Mesendoderm (in vitro differentiated cells): ENCODE data around the gene CCDC134.

Source experiments
- DNase-seq: peaks from one replicate; pipeline ENCODE4 v3.0.0; 2013
- H2AK5ac ChIP-seq: 2 replicates; pipeline ENCODE4 v1.6.1; 2013; ENCODE audit warnings: low read length, inconsistent platforms
- H2BK120ac ChIP-seq: 2 replicates; pipeline ENCODE4 v1.6.1; 2013; ENCODE audit warnings: low read depth, mild to moderate bottlenecking, low read length, moderate library complexity, mixed read lengths
- H2BK15ac ChIP-seq: replicated peaks from 2 replicates; pipeline ENCODE4 v1.6.1; 2013; ENCODE audit warnings: low read depth, mild to moderate bottlenecking, moderate library complexity
- H2BK5ac ChIP-seq: 2 replicates; pipeline ENCODE4 v1.6.1; 2013; ENCODE audit warnings: low read length, inconsistent platforms
- H3K18ac ChIP-seq: 2 replicates; pipeline ENCODE4 v1.6.1; 2013; ENCODE audit warnings: mild to moderate bottlenecking, low read length, mixed read lengths
- H3K23ac ChIP-seq: one replicate; pipeline ENCODE4 v1.6.1; 2013; ENCODE audit warnings: low read length
- H3K27ac ChIP-seq: 2 replicates; pipeline ENCODE4 v1.5.1; 2013; ENCODE audit warnings: low read depth, mild to moderate bottlenecking, inconsistent platforms, low read length, moderate library complexity
- H3K27me3 ChIP-seq: 2 replicates; pipeline ENCODE4 v1.6.1; 2013; ENCODE audit warnings: low read length, control low read depth, mild to moderate bottlenecking, inconsistent platforms; ENCODE audit not compliant: insufficient read depth, poor library complexity
- H3K36me3 ChIP-seq: 2 replicates; pipeline ENCODE4 v1.6.1; 2013; ENCODE audit warnings: low read length, inconsistent platforms; ENCODE audit not compliant: control insufficient read depth, insufficient read depth
- H3K4ac ChIP-seq: one replicate; pipeline ENCODE4 v1.6.1; 2013; ENCODE audit warnings: low read depth, mild to moderate bottlenecking, low read length, moderate library complexity
- H3K4me1 ChIP-seq: 2 replicates; pipeline ENCODE4 v1.6.1; 2013; ENCODE audit warnings: low read depth, low read length, inconsistent platforms; ENCODE audit not compliant: control insufficient read depth
- H3K4me2 ChIP-seq: 2 replicates; pipeline ENCODE4 v1.6.1; 2013; ENCODE audit warnings: low read length
- H3K4me3 ChIP-seq: 2 replicates; pipeline ENCODE4 v1.5.1; 2013; ENCODE audit warnings: mild to moderate bottlenecking, low read length
- H3K56ac ChIP-seq: one replicate; pipeline ENCODE4 v1.6.1; 2013; ENCODE audit warnings: low read length
- H3K79me1 ChIP-seq: 2 replicates; pipeline ENCODE4 v1.6.1; 2013; ENCODE audit warnings: low read length, inconsistent platforms
- H3K79me2 ChIP-seq: 2 replicates; pipeline ENCODE4 v1.6.1; 2013; ENCODE audit warnings: mild to moderate bottlenecking, low read length; ENCODE audit not compliant: control insufficient read depth, insufficient read depth
- H3K9ac ChIP-seq: 2 replicates; pipeline ENCODE4 v1.6.1; 2013; ENCODE audit warnings: low read length, inconsistent platforms
- H4K5ac ChIP-seq: one replicate; pipeline ENCODE4 v1.6.1; 2013; ENCODE audit warnings: low read length
- H4K8ac ChIP-seq: one replicate; pipeline ENCODE4 v1.6.1; 2013; ENCODE audit warnings: low read depth, mild to moderate bottlenecking, control low read depth, low read length, moderate library complexity
- WGBS: extraction: QIAGEN DNeasy Blood & Tissue Kit; methylation state at CpG from one replicate; pipeline ENCODE4 v1.1.7; 2013; ENCODE audit warnings: low lambda C conversion rate, missing lambda C conversion rate; ENCODE audit not compliant: insufficient coverage; ENCODE audit errors: extremely low coverage; 5-methylcytosine and 5-hydroxymethylcytosine counted together

CCDC134 gene

DNA sequence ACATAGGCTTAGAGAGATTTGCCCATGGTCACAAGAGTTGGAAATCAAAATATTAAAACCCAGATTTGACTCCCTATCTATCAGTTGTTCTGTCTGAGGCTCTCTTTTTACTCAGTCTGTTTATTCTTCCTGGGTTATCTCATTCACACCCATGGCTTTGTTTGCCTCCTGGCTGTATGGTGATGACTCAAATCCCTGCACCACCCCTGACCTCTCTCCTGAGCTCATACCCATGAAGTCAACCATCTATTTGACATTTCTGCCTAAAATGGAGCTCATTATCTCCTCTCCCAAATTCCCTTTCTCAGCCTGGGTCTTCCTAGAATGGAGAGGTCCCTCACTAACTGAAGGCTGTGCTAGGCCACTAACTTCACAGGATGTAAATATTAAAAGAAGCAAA, 27.8 kb upstream of the CCDC134 start:
- H3K4ac ChIP-seq = no peak overlapping the region
- H3K18ac ChIP-seq = no peak overlapping the region
- H2BK120ac ChIP-seq = no peak overlapping the region
- H3K36me3 ChIP-seq = no peaks in the 10 kb centered on the region
- no peak overlapping the region for H2AK5ac ChIP-seq
- H3K23ac ChIP-seq = no peak overlapping the region
- no peak overlapping the region for H3K9ac ChIP-seq
- no peak overlapping the region for H4K8ac ChIP-seq
- H3K27me3 ChIP-seq = no peaks in the 10 kb centered on the region
- no peak overlapping the region for H3K56ac ChIP-seq
- H3K79me1 ChIP-seq = no peaks in the 10 kb centered on the region
- H2BK5ac ChIP-seq = no peak overlapping the region
- H3K79me2 ChIP-seq = no peaks in the 10 kb centered on the region
- no peak overlapping the region for H2BK15ac ChIP-seq
- no peak overlapping the region for H3K27ac ChIP-seq
- H4K5ac ChIP-seq = no peak overlapping the region
- no peak for DNase-seq
- no peaks in the 10 kb centered on the region for H3K4me1 ChIP-seq
- H3K4me2 ChIP-seq = no peak overlapping the region
- H3K4me3 ChIP-seq = no peak overlapping the region

DNA sequence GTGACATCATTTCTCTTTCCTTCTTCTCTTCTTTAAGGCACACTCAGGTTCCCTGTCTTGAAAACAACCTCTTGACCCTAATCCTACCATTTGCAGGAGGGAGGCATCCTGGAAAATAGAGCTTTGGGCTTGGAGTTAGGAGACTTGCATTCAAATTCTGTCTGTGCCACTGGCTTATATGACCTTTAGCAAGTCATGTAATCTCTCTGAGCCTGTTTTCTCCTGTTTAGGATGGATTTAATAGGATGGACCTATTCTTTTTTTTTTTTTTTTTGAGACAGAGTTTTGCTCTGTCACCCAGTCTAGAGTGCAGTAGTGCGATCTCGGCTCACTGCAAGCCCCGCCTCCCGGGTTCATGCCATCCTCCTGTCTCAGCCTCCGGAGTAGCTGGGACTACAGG, 25.1 kb upstream of the CCDC134 start:
- Histone ChIP-seq H2BK15ac (no peak overlapping the region), H3K4ac (no peak overlapping the region), H2BK120ac (no peak overlapping the region), H3K36me3 (no peaks in the 10 kb centered on the region), H4K5ac (no peak overlapping the region), H3K79me2 (no peaks in the 10 kb centered on the region), H3K56ac (no peak overlapping the region), H3K9ac (no peak overlapping the region), H2AK5ac (no peak overlapping the region), H3K4me1 (no peaks in the 10 kb centered on the region), H3K23ac (no peak overlapping the region), H3K4me2 (no peak overlapping the region), H3K4me3 (no peak overlapping the region), H3K27me3 (no peaks in the 10 kb centered on the region), H3K18ac (no peak overlapping the region), H3K79me1 (no peaks in the 10 kb centered on the region), H3K27ac (no peak overlapping the region), H4K8ac (no peak overlapping the region), H2BK5ac (no peak overlapping the region)
- DNase-seq = no peak
- no CpG with 5 or more reads among the region's 5 CpGs for WGBS

DNA sequence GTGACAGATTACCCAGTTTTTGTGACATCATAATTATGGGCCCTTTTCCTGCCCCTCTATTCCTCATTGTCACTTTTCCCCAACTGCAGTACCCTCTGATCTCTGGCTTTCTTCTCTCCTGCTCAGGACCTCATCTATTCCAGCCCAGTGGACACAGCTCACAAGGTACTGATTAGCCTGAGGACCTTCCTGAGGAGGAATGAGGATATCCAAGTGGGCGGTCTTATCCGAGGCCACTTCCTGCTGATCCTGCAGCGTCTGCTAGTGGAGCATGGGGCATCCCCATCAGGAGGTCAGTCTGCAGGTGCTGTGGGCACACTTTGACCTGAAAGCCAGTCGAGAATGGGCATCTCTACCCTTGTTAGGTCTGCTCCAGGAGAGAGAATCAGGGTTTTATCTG, 24.5 kb upstream of the CCDC134 start:
- H3K79me1 ChIP-seq = no peaks in the 10 kb centered on the region
- no peak overlapping the region for H4K8ac ChIP-seq

DNA sequence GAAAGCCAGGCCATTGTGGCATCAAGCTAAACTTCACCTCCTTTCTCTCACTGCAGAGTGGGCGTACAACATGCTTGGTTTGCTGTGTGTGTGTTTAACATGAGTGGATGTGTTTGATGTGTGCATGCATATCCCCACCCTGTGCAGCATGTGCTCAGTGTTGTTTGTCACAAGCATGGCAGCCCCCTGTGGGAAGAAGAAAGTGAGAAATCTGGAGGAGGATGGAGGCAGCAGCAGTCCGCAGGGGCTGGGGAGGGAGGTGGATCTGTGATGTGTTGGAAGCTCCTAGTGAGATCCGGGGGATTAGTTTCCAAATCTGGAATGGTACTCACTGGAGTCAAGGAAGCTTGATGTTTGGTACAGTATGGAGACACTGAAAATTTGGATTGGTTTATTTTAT, 24.1 kb upstream of the CCDC134 start:
- Histone ChIP-seq H3K18ac (no peak overlapping the region), H2BK5ac (no peak overlapping the region), H3K27ac (no peak overlapping the region), H2BK120ac (no peak overlapping the region), H3K36me3 (no peaks in the 10 kb centered on the region), H2BK15ac (no peak overlapping the region), H3K23ac (no peak overlapping the region), H3K4ac (no peak overlapping the region), H3K56ac (no peak overlapping the region), H3K4me3 (no peak overlapping the region), H3K27me3 (no peaks in the 10 kb centered on the region), H4K5ac (no peak overlapping the region), H2AK5ac (no peak overlapping the region), H3K79me1 (no peaks in the 10 kb centered on the region), H3K79me2 (no peaks in the 10 kb centered on the region), H4K8ac (no peak overlapping the region), H3K4me2 (no peak overlapping the region), H3K9ac (no peak overlapping the region), H3K4me1 (no peaks in the 10 kb centered on the region)
- no CpG with 5 or more reads among the region's 3 CpGs for WGBS
- DNase-seq = no peak

More for the DNA sequence above, 24.5 kb upstream of the CCDC134 start:
- no peak overlapping the region for H3K56ac ChIP-seq
- H2BK15ac ChIP-seq = no peak overlapping the region
- H3K4me2 ChIP-seq = no peak overlapping the region
- H3K27ac ChIP-seq = no peak overlapping the region
- no peak overlapping the region for H2BK5ac ChIP-seq
- H3K4me1 ChIP-seq = no peaks in the 10 kb centered on the region
- no peak overlapping the region for H3K4ac ChIP-seq
- no peak overlapping the region for H2BK120ac ChIP-seq
- no peaks in the 10 kb centered on the region for H3K36me3 ChIP-seq
- WGBS = no CpG with 5 or more reads among the region's 4 CpGs
- no peak overlapping the region for H3K18ac ChIP-seq
- H3K23ac ChIP-seq = no peak overlapping the region
- no peak overlapping the region for H4K5ac ChIP-seq
- no peak overlapping the region for H3K4me3 ChIP-seq
- no peak overlapping the region for H3K9ac ChIP-seq
- no peaks in the 10 kb centered on the region for H3K27me3 ChIP-seq
- H3K79me2 ChIP-seq = no peaks in the 10 kb centered on the region
- no peak for DNase-seq
- no peak overlapping the region for H2AK5ac ChIP-seq

DNA sequence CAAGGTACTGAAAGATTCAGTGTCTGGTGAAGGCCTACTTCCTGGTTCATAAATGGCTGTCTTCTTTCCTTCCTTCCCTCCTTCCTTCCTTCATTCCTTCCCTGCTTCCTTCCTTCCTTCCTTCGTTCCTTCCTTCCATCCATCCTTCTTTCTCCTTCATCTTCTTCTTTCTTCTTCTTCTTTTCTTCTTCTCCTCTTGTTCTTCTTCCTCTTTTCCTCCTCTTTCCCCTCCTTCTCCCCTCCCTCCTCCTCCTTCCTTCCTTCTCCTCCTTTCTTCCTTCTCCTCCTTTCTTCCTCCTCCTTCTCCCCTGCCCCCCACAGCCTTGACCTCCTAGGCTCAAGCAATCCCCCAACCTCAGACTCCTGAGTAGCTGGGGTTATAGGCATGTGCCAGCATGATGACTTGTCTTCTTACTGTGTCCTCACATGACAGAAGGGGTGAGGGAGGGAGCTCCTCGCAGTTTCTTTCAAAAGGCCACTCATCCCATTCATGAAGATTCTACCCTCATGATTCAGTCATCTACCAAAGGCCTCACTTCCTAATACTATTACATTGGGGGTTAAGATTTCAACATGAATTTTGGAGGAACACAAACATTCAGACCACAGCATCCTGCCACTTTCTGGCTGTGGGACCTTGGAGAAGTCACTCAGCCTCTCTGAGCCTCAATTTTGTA, 22.6 kb upstream of the CCDC134 start:
- WGBS = 100% methylated on average over 1 of the region's 2 CpGs
- no peak overlapping the region for H3K27ac ChIP-seq
- H2BK5ac ChIP-seq = no peak overlapping the region
- no peak overlapping the region for H2AK5ac ChIP-seq
- no peak overlapping the region for H2BK15ac ChIP-seq
- H3K56ac ChIP-seq = no peak overlapping the region
- H3K27me3 ChIP-seq = no peaks in the 10 kb centered on the region
- no peak overlapping the region for H3K18ac ChIP-seq
- no peak overlapping the region for H4K8ac ChIP-seq
- H3K23ac ChIP-seq = no peak overlapping the region
- no peaks in the 10 kb centered on the region for H3K4me1 ChIP-seq
- no peaks in the 10 kb centered on the region for H3K36me3 ChIP-seq
- DNase-seq = no peak
- H3K79me2 ChIP-seq = no peaks in the 10 kb centered on the region
- no peak overlapping the region for H3K4me3 ChIP-seq
- H4K5ac ChIP-seq = no peak overlapping the region
- H3K79me1 ChIP-seq = no peaks in the 10 kb centered on the region
- H3K4ac ChIP-seq = no peak overlapping the region
- no peak overlapping the region for H3K9ac ChIP-seq
- H3K4me2 ChIP-seq = no peak overlapping the region
- H2BK120ac ChIP-seq = no peak overlapping the region

DNA sequence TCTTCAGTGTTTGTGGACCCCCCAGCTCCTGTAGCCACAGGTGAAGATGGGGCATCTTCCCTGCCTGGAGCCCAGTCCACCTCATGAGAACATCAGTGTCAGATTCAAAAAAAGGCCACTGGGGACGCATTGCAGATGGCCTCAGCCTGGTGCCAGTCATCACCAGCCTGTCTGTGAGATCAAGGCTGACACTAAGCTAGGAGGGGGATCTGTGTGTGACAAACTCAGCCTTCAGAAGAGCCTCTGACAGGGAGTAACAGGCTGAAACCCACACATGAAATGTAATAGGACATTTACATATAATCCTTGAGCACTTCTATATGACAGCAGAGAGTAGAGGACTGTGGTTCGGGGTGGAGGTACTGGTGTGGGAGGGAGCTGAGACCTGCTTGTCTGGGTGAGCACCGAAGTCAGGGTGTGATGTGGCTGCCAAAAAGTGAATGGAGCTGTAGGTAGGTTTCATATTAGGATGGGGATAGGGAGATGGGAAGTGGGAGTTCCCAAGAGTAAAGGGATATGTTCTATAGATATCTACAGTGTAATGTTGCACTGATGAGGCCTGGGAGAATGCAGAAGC, 20.5 kb upstream of the CCDC134 start:
- Histone ChIP-seq H4K5ac (no peak overlapping the region), H3K4me2 (no peak overlapping the region), H2BK15ac (no peak overlapping the region), H3K79me2 (no peaks in the 10 kb centered on the region), H2BK5ac (no peak overlapping the region), H2AK5ac (no peak overlapping the region), H3K27me3 (no peaks in the 10 kb centered on the region), H4K8ac (no peak overlapping the region), H3K4ac (no peak overlapping the region), H3K36me3 (no peaks in the 10 kb centered on the region), H3K18ac (no peak overlapping the region), H3K23ac (no peak overlapping the region), H3K56ac (no peak overlapping the region), H2BK120ac (no peak overlapping the region), H3K27ac (no peak overlapping the region), H3K4me3 (no peak overlapping the region), H3K9ac (no peak overlapping the region), H3K79me1 (no peaks in the 10 kb centered on the region), H3K4me1 (no peaks in the 10 kb centered on the region)
- DNase-seq = no peak
- no CpG with 5 or more reads among the region's 3 CpGs for WGBS
